ENCODE results near the gene ARL5C.

The ARL5C gene

GRCh38 chr17:39194089-39194984 is 28.4 kb upstream of the ARL5C start (continued):
- TF ChIP-seq ZXDB (tag by site-specific recombination; IDR thresholded peaks at IDR 0.05), result no peak
- no peak for TF ChIP-seq ZNF211 (tag by site-specific recombination; IDR thresholded peaks at IDR 0.05; ENCODE audit: low read depth)
- TF ChIP-seq AEBP2 (tag by site-specific recombination; IDR thresholded peaks at IDR 0.05; ENCODE audit: borderline replicate concordance), result no peak
- no peak for TF ChIP-seq ZNF670 (tag by site-specific recombination; IDR thresholded peaks at IDR 0.05; ENCODE audit: low read depth)
- TF ChIP-seq RBAK (tag by site-specific recombination; IDR thresholded peaks at IDR 0.05), result no peak
- TF ChIP-seq ZSCAN30 (tag by site-specific recombination; IDR thresholded peaks at IDR 0.05), result peak; percentile 84; the same call in 1 of the 2 replicates
- no peak for TF ChIP-seq ZNF621 (tag by site-specific recombination; IDR thresholded peaks at IDR 0.05)
- no peak for TF ChIP-seq ZNF560 (tag by site-specific recombination; IDR thresholded peaks at IDR 0.05; ENCODE audit: borderline replicate concordance)
- TF ChIP-seq ZNF664 (tag by site-specific recombination; IDR thresholded peaks at IDR 0.05), result no peak
- TF ChIP-seq ZNF629 (tag by site-specific recombination; IDR thresholded peaks at IDR 0.05), result peak; percentile 68
- TF ChIP-seq ZNF26 (tag by site-specific recombination; IDR thresholded peaks at IDR 0.05), result no peak
- no peak for TF ChIP-seq SETDB1 (IDR thresholded peaks at IDR 0.05; ENCODE audit: insufficient read length, low read length)
- no peak for TF ChIP-seq ZNF548 (tag by site-specific recombination; IDR thresholded peaks at IDR 0.05)
- no peak for TF ChIP-seq ZNF214 (tag by site-specific recombination; IDR thresholded peaks at IDR 0.05; ENCODE audit: borderline replicate concordance)
- TF ChIP-seq PRDM4 (tag by site-specific recombination; IDR thresholded peaks at IDR 0.05), result no peak
- no peak for TF ChIP-seq ZNF580 (tag by site-specific recombination; IDR thresholded peaks at IDR 0.05)
- peak; percentile 22; the same call in 1 of the 2 replicates for TF ChIP-seq ATF2 (tag by site-specific recombination; IDR thresholded peaks at IDR 0.05; ENCODE audit: low read depth)
- TF ChIP-seq HOXD13 (CRISPR knock-in tag; IDR thresholded peaks at IDR 0.05; ENCODE audit: borderline replicate concordance), result no peak
- TF ChIP-seq ZBTB1 (tag by site-specific recombination; IDR thresholded peaks at IDR 0.05), result no peak
- no peak for TF ChIP-seq ZNF248 (tag by site-specific recombination; IDR thresholded peaks at IDR 0.05)
- TF ChIP-seq ZNF792 (tag by site-specific recombination; IDR thresholded peaks at IDR 0.05), result no peak
- TF ChIP-seq ZNF521 (tag by site-specific recombination; IDR thresholded peaks at IDR 0.05), result no peak
- no peak for TF ChIP-seq ZSCAN4 (tag by site-specific recombination; IDR thresholded peaks at IDR 0.05)
- no peak for TF ChIP-seq PRDM2 (tag by site-specific recombination; IDR thresholded peaks at IDR 0.05; ENCODE audit: borderline replicate concordance)
